ENCODE results near the gene FERD3L.

GRCh38 chr7:19117091-19117869 is 27.9 kb downstream of the FERD3L start, which contains the start of gene TWIST1:
- TF ChIP-seq CTCF (conservative IDR thresholded peaks at IDR 0.05; ENCODE audit: low read length) (no peak), EZH2phosphoT487 (IDR thresholded peaks at IDR 0.05; ENCODE audit: borderline replicate concordance, low read depth, low read length) (no peak)
